Spinal cord (tissue), 10 donors: ENCODE measurements around the gene CRIP1. TPM values are rescaled to one million over a fixed set of nuclear protein-coding genes. Genes with fewer than 3 reads are reported as not detected.
A peak's percentile ranks its signal among the peaks of the same experiment; 100 is the strongest.

Source experiments
- DNase-seq, 6 donors: peaks; one replicate each; pipeline versions ENCODE4 v3.0.0 to v3.0.0-alpha.2; 2013 to 2015; ENCODE audit warnings: low spot score in 6 of 6, low read depth in 4 of 6
- H3K27ac ChIP-seq: one replicate; pipeline ENCODE4 v1.5.1; 2013; ENCODE audit warnings: low read depth, low read length, control low read depth
- H3K27me3 ChIP-seq: one replicate; pipeline ENCODE4 v1.6.1; 2013; ENCODE audit warnings: low read length; ENCODE audit not compliant: control insufficient read depth, insufficient read depth
- H3K36me3 ChIP-seq: one replicate; pipeline ENCODE4 v1.6.1; 2013; ENCODE audit warnings: low read length; ENCODE audit not compliant: control insufficient read depth, insufficient read depth
- H3K4me1 ChIP-seq: one replicate; pipeline ENCODE4 v1.6.1; 2013; ENCODE audit warnings: low read length; ENCODE audit not compliant: control insufficient read depth, insufficient read depth
- H3K4me3 ChIP-seq: one replicate; pipeline ENCODE4 v1.5.1; 2013; ENCODE audit warnings: low read depth, low read length, control low read depth
- H3K9me3 ChIP-seq: one replicate; pipeline ENCODE4 v1.6.1; 2013; ENCODE audit warnings: low read length; ENCODE audit not compliant: control insufficient read depth, insufficient read depth
- WGBS: methylation state at CpG from one replicate; pipeline ENCODE4 v1.1.5; 2013; ENCODE audit warnings: missing lambda C conversion rate; ENCODE audit not compliant: insufficient coverage; 5-methylcytosine and 5-hydroxymethylcytosine counted together
- polyA plus RNA-seq, 2 donors: library from polyadenylated mRNA; unstranded; fragments of 120-200 nt; gene quantifications; one replicate each; pipeline ENCODE4 v1.2.1, GENCODE V29; 2013; ENCODE audit not compliant: insufficient read length in 2 of 2
- total RNA-seq, 2 donors: library from RNA; depleted of rRNA in 1 of 2; stranded (reverse); fragments of 120-200 nt in 1 of 2; fragments of >200 nt in 1 of 2; gene quantifications; one replicate each; pipeline versions ENCODE4 v1.2.3 to v1.2.4, GENCODE V29; 2013 to 2014
- donor health status: healthy.

Gene CRIP1
- total and polyA plus RNA-seq, 4 donors: 4.3 to 34.5 (median 17.7) TPM

DNA sequence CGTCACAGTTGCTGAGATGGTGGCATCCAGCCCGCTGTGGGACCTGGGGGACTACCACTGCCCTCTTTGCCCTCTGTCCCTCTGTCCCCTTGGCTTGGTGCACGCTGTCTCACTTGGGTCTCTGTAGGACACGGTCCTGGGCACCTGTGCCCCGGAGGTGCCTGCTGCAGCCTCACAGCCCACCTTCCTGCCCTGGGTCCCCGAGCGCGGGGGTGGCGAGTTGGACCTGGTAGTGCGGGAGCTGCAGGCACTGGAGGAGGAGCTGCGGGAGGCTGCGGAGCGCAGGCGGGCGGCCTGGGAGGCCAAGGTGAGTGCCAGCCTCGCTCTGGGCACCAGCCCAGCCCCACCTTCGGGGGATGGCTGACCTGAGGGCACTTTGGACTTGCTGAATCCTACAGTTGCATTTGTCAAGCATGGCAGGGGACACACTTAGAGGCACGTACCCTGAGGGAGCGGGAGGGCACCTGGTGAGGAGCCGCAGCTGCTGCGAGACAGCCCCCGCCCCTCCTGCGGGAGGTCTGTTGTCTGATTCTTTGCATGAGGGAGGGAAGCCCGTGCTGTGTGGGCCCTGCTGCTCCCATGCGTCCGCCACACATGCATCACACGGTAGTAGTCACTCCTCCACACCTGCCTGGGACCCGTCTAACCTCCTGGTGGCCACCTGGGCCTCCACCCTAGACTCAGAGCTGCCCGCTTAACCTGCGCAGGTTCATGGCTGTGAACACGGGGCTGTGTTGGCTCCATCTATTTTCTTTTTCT, 11.2 kb downstream of the CRIP1 start:
- no peaks in the 10 kb centered on the region for H3K9me3 ChIP-seq
- H3K4me3 ChIP-seq: no peak overlapping the region
- peak in 1 of 6 donors; percentile 2 for DNase-seq
- H3K4me1 ChIP-seq: peaks cover 30% of the 10 kb centered on the region
- WGBS: 92% methylated on average over 31 of the region's 31 CpGs
- H3K27me3 ChIP-seq: no peaks in the 10 kb centered on the region
- peaks cover 68% of the 10 kb centered on the region for H3K36me3 ChIP-seq
- peak overlapping the region; percentile 91 for H3K27ac ChIP-seq

GRCh38 chr14:105498430-105499255, 12.0 kb downstream of the CRIP1 start:
- WGBS: 67% methylated on average over 36 of the region's 36 CpGs
- H3K27me3 ChIP-seq: no peaks in the 10 kb centered on the region
- H3K4me1 ChIP-seq: peaks cover 30% of the 10 kb centered on the region
- DNase-seq: no peak
- peaks cover 60% of the 10 kb centered on the region for H3K36me3 ChIP-seq
- peak overlapping the region; percentile 91 for H3K27ac ChIP-seq
- no peaks in the 10 kb centered on the region for H3K9me3 ChIP-seq
- H3K4me3 ChIP-seq: no peak overlapping the region

DNA sequence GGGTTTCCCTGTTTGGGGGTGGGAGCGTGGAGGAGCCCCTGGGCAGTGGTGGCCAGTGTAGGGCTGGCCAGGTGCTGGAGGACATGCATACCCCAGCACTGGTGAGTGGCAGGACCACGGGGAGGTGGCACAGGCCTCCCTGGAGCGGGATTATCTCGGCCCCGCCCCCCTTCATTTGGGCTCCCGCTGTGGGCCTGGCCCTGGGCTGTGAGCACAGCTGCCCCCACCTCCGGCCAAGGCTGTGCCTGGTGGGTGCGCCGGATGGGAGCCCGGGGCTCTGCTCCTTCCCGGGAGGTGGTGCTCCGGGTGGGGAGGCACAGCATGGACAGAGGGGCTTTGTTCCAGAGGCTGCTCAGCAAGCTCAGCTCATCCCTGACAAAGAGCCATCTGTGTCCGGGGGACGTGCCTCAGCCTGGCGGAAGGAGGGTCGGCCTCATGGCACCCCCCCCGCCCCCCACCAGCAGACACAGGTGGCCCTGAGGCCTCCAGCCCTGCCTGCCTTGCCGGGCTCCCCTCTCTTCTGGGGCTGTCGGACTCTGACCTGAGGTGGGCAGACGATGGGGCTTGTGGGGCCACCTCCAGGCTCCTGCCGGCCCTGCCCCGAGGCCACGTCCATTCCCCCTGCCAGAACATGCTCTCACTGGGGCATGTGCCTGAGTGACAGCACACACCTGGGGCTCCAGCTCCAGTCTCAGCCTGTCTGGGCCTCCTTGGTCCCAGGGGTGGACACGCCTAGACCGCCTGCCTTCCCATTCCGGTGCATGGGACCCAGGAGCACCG, 12.8 kb downstream of the CRIP1 start:
- no peak overlapping the region for H3K4me3 ChIP-seq
- H3K27ac ChIP-seq: peak overlapping the region; percentile 91
- peaks cover 35% of the 10 kb centered on the region for H3K4me1 ChIP-seq
- DNase-seq: peak in 2 of 6 donors; percentile 76 to 84
- H3K9me3 ChIP-seq: no peaks in the 10 kb centered on the region
- 43% methylated on average over 27 of the region's 27 CpGs for WGBS
- H3K27me3 ChIP-seq: no peaks in the 10 kb centered on the region
- peaks cover 55% of the 10 kb centered on the region for H3K36me3 ChIP-seq

- H3K36me3 ChIP-seq: peaks cover 51% of the 10 kb centered on the region
- no peaks in the 10 kb centered on the region for H3K27me3 ChIP-seq
- WGBS: 79% methylated on average over 21 of the region's 21 CpGs
- peak overlapping the region; percentile 91 for H3K27ac ChIP-seq
- peaks cover 41% of the 10 kb centered on the region for H3K4me1 ChIP-seq
- DNase-seq: no peak
- no peak overlapping the region for H3K4me3 ChIP-seq
- no peaks in the 10 kb centered on the region for H3K9me3 ChIP-seq
These were observed 13.5 kb downstream of the CRIP1 start for GRCh38 chr14:105500036-105500725.

GRCh38 chr14:105500726-105501101, 14.0 kb downstream of the CRIP1 start:
- Histone ChIP-seq H3K4me3 (no peak overlapping the region), H3K27me3 (no peaks in the 10 kb centered on the region), H3K4me1 (peaks cover 43% of the 10 kb centered on the region), H3K36me3 (peaks cover 46% of the 10 kb centered on the region), H3K9me3 (no peaks in the 10 kb centered on the region), H3K27ac (no peak overlapping the region)
- DNase-seq: no peak
- 77% methylated on average over 10 of the region's 10 CpGs for WGBS

- H3K27ac ChIP-seq: no peak overlapping the region
- H3K27me3 ChIP-seq: no peaks in the 10 kb centered on the region
- H3K4me3 ChIP-seq: no peak overlapping the region
- H3K36me3 ChIP-seq: peaks cover 37% of the 10 kb centered on the region
- DNase-seq: no peak
- WGBS: 97% methylated on average over 9 of the region's 13 CpGs
- peaks cover 43% of the 10 kb centered on the region for H3K4me1 ChIP-seq
- no peaks in the 10 kb centered on the region for H3K9me3 ChIP-seq
These were observed 15.0 kb downstream of the CRIP1 start for GRCh38 chr14:105501504-105502291.

DNA sequence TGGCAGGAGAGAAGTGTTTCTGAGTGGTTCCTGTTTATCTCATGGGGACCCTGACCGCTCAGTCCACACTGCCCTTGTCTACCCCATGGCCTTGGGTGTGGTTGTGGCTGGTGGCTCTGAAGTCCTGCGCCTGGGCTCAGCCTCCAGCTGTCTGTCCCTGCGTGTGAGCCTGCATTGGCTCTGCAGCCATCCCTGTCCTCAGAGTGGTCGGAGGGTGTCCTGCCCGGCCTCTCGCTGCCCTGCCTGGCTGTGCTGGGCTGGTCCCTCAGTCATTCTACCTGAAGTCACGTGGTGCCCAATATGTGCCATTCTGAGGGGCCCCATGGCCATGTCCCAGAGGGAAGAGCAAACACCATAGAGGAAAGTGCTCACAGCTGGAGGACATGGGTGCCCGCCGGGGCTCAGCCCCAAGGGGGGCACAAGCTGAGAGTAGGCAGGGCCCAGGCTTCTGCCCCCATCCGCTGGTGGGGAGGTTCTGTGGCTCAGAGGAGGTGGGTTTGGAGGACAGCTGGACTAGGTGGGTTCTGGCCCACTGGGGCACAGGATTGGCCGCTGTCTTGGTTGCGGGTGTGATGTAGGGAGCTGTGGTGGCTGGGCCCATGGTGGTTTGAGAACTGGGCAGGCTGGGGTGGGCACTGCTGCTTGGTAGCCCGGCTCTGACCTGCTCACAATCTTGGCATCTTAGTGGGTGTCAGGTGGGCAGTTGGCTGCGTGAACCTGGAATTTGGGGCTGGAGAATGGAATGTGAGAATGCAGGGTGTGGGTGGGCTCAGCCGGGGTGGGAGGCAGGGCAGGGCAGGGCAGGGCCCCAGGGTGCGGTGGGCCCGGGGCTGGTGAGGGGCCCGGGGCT, 16.0 kb downstream of the CRIP1 start:
- Histone ChIP-seq H3K4me1 (peaks cover 43% of the 10 kb centered on the region), H3K36me3 (peaks cover 27% of the 10 kb centered on the region), H3K4me3 (no peak overlapping the region), H3K9me3 (no peaks in the 10 kb centered on the region), H3K27ac (no peak overlapping the region), H3K27me3 (no peaks in the 10 kb centered on the region)
- 86% methylated on average over 18 of the region's 18 CpGs for WGBS
- DNase-seq: no peak

DNA sequence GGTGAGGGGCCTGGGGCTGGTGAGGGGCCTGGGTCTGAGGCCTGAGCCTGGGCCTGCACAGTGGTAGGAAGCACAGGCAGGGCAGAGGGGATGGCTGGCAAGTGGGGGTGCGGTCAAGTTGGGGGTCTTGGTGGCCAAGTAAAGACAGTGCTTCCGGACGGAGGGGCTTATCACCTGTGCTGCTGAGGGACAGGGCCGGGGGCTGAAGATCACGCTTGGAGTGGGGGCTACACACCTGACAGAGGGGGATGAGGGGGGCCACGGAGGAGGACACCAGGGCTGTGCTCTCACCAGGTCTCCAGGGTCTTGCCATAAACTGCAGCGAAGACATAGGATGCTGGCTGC, 16.6 kb downstream of the CRIP1 start:
- Histone ChIP-seq H3K27ac (no peak overlapping the region), H3K9me3 (no peaks in the 10 kb centered on the region), H3K4me3 (no peak overlapping the region), H3K36me3 (peaks cover 22% of the 10 kb centered on the region), H3K27me3 (no peaks in the 10 kb centered on the region), H3K4me1 (peaks cover 38% of the 10 kb centered on the region)
- 95% methylated on average over 6 of the region's 7 CpGs for WGBS
- DNase-seq: no peak
